Astrocyte of the cerebellum (primary cell): ENCODE measurements around the gene TXNL1.

ENCODE experiments used
- DNase-seq: peaks from one replicate; pipeline ENCODE4 v3.0.0-alpha.2; 2011; ENCODE audit warnings: low read depth
- H3K4me3 ChIP-seq: 2 replicates; pipeline ENCODE4 v1.5.1; 2011; ENCODE audit warnings: mild to moderate bottlenecking, low read depth, low read length, moderate library complexity
- CTCF ChIP-seq: IDR thresholded peaks from 2 replicates; pipeline ENCODE4 v1.5.1; 2012; ENCODE audit warnings: low read length, low read depth, moderate library complexity, mild to moderate bottlenecking; ENCODE audit errors: missing control alignments
- in situ Hi-C: cut with HindIII; loops from 2 replicates; pipeline ENCODE4 v1.10.0; 2017; ENCODE audit warnings: low sequenced_read_pairs

TXNL1 gene

GRCh38 chr18:56615738-56616520, 22.5 kb downstream of the TXNL1 start:
- in situ Hi-C loops, result no loop called here
- no peak for TF ChIP-seq CTCF
- H3K4me3 ChIP-seq, result no peak overlapping the region
- DNase-seq, result no peak

- in situ Hi-C loops, result no loop called here
- no peak for TF ChIP-seq CTCF
- no peak for DNase-seq
- H3K4me3 ChIP-seq, result no peak overlapping the region
These were observed 31.8 kb downstream of the TXNL1 start for GRCh38 chr18:56606618-56607017.

GRCh38 chr18:56598422-56598821, 40.0 kb downstream of the TXNL1 start:
- H3K4me3 ChIP-seq, result no peak overlapping the region
- no peak for TF ChIP-seq CTCF
- in situ Hi-C loops, result no loop called here
- no peak for DNase-seq

GRCh38 chr18:56593906-56594305, 44.5 kb downstream of the TXNL1 start:
- H3K4me3 ChIP-seq, result no peak overlapping the region
- no peak for TF ChIP-seq CTCF
- in situ Hi-C loops, result no loop called here
- DNase-seq, result no peak

- no peak for DNase-seq
- TF ChIP-seq CTCF, result no peak
- H3K4me3 ChIP-seq, result no peak overlapping the region
- in situ Hi-C loops, result no loop called here
These were observed 58.4 kb downstream of the TXNL1 start for GRCh38 chr18:56580026-56580425.

- no peak for DNase-seq
- no peak for TF ChIP-seq CTCF
- no peak overlapping the region for H3K4me3 ChIP-seq
- in situ Hi-C loops, result no loop called here
These were observed 58.9 kb downstream of the TXNL1 start for GRCh38 chr18:56579451-56579850.
